Skeletal muscle satellite cell (primary cell): Measurements from ENCODE around the gene CDH23.

Experiments
- H3K27me3 ChIP-seq: 2 replicates; pipeline ENCODE4 v1.7.0; 2013; ENCODE audit warnings: low read length; ENCODE audit not compliant: control insufficient read depth, insufficient read depth
- H3K36me3 ChIP-seq: 2 replicates; pipeline ENCODE4 v1.7.0; 2013; ENCODE audit warnings: mild to moderate bottlenecking, control low read depth, low read length; ENCODE audit not compliant: insufficient read depth
- H3K4me1 ChIP-seq: 2 replicates; pipeline ENCODE4 v1.7.0; 2013; ENCODE audit warnings: low read length; ENCODE audit not compliant: control insufficient read depth, insufficient read depth
- H3K4me2 ChIP-seq: 2 replicates; pipeline ENCODE4 v1.7.0; 2013; ENCODE audit warnings: mild to moderate bottlenecking, low read length
- H3K4me3 ChIP-seq: 2 replicates; pipeline ENCODE4 v1.7.0; 2013; ENCODE audit warnings: low read length
- H3K9ac ChIP-seq: 2 replicates; pipeline ENCODE4 v1.7.0; 2013; ENCODE audit warnings: mild to moderate bottlenecking, low read depth, low read length, moderate library complexity
- H3K9me3 ChIP-seq: replicated peaks from 2 replicates; pipeline ENCODE4 v1.7.0; 2013; ENCODE audit warnings: mild to moderate bottlenecking, control low read depth, low read length

Gene CDH23

DNA sequence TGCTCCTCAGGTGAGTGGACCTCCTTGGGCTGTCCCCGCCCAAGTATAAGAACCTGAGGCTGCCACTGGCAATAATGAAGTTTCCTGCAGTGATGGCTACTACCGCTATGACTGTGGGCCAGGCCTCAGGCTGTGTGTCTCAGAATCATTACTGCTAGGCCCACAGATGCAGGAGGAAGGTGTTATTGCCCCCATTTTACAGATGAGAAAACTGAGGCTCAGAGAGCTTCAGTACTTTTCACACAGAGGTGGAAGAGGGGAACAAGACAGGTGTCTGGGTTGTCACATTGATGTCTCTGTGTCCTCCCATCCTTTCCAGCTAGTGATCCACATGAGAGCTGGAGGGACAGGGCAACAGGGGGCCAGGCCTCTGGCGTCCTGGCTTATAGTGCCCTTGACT is 155.2 kb downstream of the CDH23 start:
- Histone ChIP-seq H3K27me3 (peaks cover 40% of the 10 kb centered on the region), H3K9me3 (no peaks in the 10 kb centered on the region), H3K9ac (no peak overlapping the region), H3K4me2 (no peak overlapping the region), H3K36me3 (no peaks in the 10 kb centered on the region), H3K4me1 (no peaks in the 10 kb centered on the region), H3K4me3 (no peak overlapping the region)

DNA sequence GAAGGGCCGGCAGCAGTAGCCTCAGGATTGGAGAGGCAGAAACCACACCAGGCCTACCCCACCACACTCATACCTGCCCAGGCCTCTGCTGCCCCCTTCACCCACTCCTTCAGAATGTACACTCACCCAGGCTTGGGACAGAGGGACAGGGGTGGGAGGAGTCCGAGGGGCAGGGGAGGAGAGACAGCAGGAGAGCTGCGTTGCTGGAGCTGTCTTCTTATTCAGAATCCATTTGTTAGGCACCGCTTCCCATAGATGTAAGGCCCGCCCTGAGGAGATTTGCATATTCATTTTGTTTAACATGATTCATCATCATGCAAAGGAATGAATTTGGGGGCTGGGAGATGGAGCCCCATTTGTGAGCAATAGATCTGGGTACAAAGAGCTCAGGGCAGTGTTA is 156.7 kb downstream of the CDH23 start:
- Histone ChIP-seq H3K4me2 (no peak overlapping the region), H3K9me3 (no peaks in the 10 kb centered on the region), H3K36me3 (no peaks in the 10 kb centered on the region), H3K4me1 (no peaks in the 10 kb centered on the region), H3K27me3 (peaks cover 44% of the 10 kb centered on the region), H3K4me3 (no peak overlapping the region), H3K9ac (no peak overlapping the region)

DNA sequence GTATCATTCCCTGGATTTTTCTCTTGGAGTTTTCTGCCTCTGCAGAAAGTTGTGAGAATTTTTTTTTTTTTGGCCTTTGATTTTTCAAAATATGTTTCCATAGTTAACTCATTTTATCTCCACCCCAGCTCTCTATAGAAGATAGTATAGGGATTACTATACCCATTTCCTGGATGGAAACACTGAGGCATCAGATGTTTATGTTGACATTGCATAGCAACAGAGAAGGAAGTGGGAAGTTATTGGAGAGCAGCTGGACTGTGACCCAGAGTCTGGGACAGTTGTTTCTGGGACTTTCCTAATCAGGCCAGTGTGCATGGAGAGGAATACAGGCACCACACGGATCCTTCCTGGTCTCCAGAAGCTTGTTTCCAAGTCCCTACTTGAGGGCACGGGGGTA is 158.0 kb downstream of the CDH23 start:
- Histone ChIP-seq H3K4me3 (no peak overlapping the region), H3K27me3 (peaks cover 51% of the 10 kb centered on the region), H3K36me3 (no peaks in the 10 kb centered on the region), H3K9me3 (no peaks in the 10 kb centered on the region), H3K9ac (no peak overlapping the region), H3K4me1 (no peaks in the 10 kb centered on the region), H3K4me2 (no peak overlapping the region)

DNA sequence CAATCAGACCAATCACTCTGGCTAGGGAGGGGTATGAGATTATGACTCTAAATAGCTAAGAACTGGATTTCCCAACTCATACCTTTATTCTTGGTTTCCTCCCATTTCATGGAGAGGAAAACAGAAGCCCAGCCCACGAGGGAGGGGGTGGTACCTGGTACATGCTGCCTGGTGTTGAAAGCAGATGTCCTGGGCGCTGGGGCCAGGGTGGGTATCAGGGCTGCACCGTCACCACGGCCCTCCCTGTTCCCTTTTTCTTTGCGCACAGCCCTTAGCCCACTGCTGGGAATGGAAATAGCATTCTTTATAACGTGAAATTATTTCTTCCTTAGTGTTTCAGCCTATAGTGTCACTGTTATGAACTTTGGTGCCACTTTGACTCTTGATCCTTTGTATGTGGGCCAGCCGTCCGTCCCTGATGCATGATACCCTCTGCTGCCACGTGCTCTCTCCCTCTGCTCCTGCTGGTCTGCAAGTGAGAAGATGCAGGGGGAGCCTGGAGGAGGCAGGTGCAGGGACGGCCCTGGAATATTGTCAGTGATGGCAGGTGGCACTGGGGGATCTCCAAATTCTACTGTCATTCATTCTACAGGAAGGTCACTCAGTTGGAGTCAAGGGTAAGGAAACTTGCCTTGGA is 158.5 kb downstream of the CDH23 start:
- Histone ChIP-seq H3K27me3 (peaks cover 51% of the 10 kb centered on the region), H3K9me3 (no peaks in the 10 kb centered on the region), H3K4me2 (no peak overlapping the region), H3K4me3 (no peak overlapping the region), H3K4me1 (no peaks in the 10 kb centered on the region), H3K36me3 (no peaks in the 10 kb centered on the region), H3K9ac (no peak overlapping the region)

DNA sequence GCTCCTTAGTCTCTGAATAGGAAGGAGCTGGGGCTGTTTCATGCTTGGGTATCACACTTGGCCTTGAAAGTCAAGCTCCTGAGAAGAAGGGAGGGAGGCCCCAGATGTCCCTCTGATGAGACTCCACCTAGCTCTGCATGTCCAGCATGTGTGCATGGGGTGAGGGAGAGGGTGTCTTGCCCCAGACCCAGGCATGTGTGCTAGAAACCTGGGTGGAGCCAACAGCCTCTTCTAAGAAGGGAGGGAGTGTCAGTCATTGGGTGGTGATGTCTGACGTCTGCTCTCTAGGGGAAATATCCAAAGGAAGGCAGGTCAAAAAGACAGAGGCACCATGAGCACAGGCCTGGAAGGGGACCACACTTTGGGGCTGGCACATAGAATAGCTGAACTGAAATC is 159.0 kb downstream of the CDH23 start:
- Histone ChIP-seq H3K4me1 (no peaks in the 10 kb centered on the region), H3K36me3 (no peaks in the 10 kb centered on the region), H3K9ac (no peak overlapping the region), H3K4me2 (no peak overlapping the region), H3K27me3 (peaks cover 52% of the 10 kb centered on the region), H3K9me3 (no peaks in the 10 kb centered on the region), H3K4me3 (no peak overlapping the region)

DNA sequence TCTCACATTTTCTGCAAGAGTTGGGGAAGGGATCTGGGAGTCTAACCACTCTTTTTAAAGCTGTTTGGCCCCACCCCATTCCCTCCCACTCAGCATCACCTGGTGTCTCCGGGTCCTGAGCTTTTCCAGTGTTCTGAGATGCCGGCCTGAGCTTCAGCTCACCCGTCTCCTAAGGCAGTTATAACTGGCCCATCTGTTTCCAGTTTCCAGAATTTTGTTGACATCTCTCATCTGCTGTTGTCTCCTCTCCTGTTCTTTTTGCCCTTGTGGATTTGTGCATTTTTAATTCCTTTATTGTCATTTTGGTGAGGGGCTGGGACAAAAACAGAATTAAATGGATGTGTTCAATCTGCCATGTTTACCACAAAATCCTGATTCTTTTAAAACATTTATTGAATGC is 162.3 kb downstream of the CDH23 start:
- H3K36me3 ChIP-seq: no peaks in the 10 kb centered on the region
- H3K9ac ChIP-seq: no peak overlapping the region
- H3K4me1 ChIP-seq: no peaks in the 10 kb centered on the region
- no peak overlapping the region for H3K4me2 ChIP-seq
- peaks cover 58% of the 10 kb centered on the region for H3K27me3 ChIP-seq
- no peak overlapping the region for H3K4me3 ChIP-seq
- no peaks in the 10 kb centered on the region for H3K9me3 ChIP-seq

DNA sequence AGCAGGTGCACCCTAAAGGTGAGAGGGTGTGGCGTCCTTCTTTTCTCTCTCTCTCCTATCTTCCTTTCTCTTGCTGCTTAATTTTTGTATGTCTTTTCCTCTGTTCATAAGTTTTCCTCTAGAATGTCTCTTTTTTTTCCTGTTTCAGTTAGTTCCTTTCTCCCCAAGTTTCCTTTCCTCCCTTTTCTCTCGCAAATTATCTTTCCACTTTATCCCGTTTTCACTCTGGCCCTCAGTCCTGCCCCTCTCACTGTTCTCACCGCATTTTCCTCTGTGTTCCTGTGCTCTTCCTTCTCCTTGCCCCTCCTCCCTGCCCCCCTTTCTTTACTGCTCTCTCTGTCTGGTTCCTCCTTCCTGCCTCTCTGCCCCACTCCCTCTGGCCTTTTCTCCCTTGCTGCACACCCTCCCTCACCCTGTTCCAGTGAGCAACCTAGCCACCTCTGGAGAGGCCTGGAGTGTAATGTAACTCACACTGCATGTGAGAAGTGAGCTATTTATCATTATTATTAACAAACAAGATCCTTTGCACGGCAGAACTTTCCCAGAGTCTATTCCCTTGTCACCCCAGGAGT is 164.4 kb downstream of the CDH23 start:
- no peaks in the 10 kb centered on the region for H3K9me3 ChIP-seq
- H3K4me1 ChIP-seq: no peaks in the 10 kb centered on the region
- no peak overlapping the region for H3K9ac ChIP-seq
- H3K4me2 ChIP-seq: no peak overlapping the region
- H3K36me3 ChIP-seq: no peaks in the 10 kb centered on the region
- H3K27me3 ChIP-seq: peaks cover 65% of the 10 kb centered on the region
- H3K4me3 ChIP-seq: no peak overlapping the region

DNA sequence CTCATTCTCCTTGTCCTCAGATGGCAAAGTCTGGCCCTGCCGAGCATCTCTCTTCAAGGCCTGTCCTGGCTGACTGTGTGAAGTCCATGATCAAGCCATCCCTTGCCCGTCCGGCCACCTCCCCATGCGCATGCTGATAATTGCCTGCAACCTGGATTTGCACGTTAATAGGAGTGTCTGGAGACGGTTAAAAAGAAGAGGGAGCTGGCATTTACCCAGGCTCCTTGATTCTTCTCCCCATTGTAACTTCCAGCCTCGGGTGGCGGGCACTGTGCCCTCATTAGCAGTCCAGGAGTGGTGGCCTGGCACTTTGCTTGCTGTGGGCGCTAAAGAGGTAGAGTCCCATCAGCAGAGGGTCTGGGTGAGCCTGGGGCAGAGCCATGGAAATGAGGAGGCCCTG is 165.5 kb downstream of the CDH23 start:
- H3K4me2 ChIP-seq: no peak overlapping the region
- H3K4me3 ChIP-seq: no peak overlapping the region
- no peaks in the 10 kb centered on the region for H3K9me3 ChIP-seq
- no peak overlapping the region for H3K9ac ChIP-seq
- no peaks in the 10 kb centered on the region for H3K36me3 ChIP-seq
- H3K4me1 ChIP-seq: no peaks in the 10 kb centered on the region
- H3K27me3 ChIP-seq: peaks cover 66% of the 10 kb centered on the region

DNA sequence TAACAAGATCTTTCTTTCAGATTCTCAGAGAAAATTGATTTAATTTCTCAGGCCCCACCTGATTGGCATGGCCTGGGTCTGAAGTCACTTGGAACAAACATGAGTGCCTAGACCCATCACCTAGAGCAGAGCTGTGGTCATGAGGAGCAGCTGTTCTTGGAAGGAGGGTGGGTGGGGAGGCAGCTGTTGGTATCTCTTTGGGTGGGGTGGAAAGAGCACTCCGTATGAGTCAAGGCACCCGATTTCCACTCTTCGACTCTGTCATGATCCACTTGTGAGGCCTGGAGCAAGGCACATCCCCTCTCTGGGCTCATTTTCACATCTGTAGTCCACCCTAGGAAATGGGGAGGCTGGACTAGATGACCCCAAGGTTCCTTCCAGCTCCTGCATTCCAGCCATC is 166.2 kb downstream of the CDH23 start:
- no peaks in the 10 kb centered on the region for H3K4me1 ChIP-seq
- no peak overlapping the region for H3K4me3 ChIP-seq
- H3K27me3 ChIP-seq: peaks cover 60% of the 10 kb centered on the region
- no peaks in the 10 kb centered on the region for H3K36me3 ChIP-seq
- no peaks in the 10 kb centered on the region for H3K9me3 ChIP-seq
- H3K9ac ChIP-seq: no peak overlapping the region
- H3K4me2 ChIP-seq: no peak overlapping the region

DNA sequence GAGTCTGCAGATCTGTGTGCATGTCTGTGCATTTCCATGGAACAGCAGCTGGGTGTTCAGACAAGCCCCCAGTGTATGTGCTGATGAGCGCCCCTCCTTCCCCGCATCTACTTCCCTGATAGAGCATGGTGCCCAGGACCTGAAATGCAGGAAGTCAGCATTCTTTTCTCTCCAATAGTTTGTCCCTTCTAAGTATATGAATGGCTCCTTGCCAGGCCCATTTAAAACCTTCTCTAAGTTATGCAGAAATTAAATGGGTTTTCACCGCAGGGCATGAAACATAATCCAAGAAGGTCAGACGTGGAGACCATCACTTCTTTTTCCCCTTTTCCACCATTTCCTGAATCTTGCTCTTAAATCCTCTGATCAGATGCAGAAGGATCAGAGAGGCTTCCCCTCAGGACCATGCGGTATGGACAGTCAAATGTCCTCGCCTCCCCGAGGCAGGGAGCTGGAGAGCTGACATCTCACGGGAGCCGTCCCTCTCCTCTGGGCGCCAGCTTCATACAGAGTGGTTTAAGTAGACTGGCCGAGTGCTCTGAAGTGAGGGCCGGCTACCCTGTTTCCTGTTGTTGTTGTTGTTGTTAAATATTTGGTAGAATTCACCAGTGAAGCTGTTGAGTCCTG is 167.6 kb downstream of the CDH23 start:
- Histone ChIP-seq H3K4me2 (no peak overlapping the region), H3K4me1 (no peaks in the 10 kb centered on the region), H3K27me3 (peaks cover 61% of the 10 kb centered on the region), H3K4me3 (no peak overlapping the region), H3K9ac (no peak overlapping the region), H3K36me3 (no peaks in the 10 kb centered on the region), H3K9me3 (no peaks in the 10 kb centered on the region)

DNA sequence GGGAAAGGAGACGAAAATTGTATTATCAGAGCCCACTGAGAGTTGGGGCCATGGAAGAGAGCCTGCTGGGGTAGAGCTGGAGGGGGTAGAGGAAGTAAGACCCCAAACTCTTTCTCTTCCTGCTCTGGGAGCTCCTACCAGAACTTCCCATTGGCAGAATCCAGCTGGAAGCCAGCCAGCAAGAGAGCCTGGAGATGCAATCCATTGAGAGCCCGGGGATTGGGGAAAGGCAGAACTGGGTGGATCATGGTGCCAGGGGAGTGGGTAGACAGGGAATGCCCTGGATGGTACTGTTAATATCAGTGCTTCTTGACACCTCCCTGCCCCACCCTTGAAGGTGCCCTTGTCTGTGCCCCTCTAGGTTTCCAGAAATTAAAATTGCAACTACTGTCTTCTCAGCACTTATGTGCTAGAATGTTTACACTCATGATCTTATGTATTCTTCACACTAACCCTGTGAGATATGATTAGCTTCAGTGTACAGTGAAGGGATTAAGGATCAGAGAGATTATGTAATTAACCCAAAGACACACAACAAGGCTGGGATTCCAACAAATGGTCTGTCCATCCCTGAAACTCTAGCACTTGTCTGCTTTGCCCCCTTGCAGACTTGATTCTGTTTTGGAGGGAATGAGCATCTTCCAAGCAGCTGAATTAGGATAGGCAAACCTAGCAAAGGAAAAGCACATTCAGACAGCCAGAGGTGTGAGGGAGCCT is 168.7 kb downstream of the CDH23 start:
- no peaks in the 10 kb centered on the region for H3K4me1 ChIP-seq
- H3K9ac ChIP-seq: no peak overlapping the region
- H3K9me3 ChIP-seq: no peaks in the 10 kb centered on the region
- no peak overlapping the region for H3K4me3 ChIP-seq
- H3K4me2 ChIP-seq: no peak overlapping the region
- H3K36me3 ChIP-seq: no peaks in the 10 kb centered on the region
- H3K27me3 ChIP-seq: peaks cover 50% of the 10 kb centered on the region
